Epidermal melanocyte (primary cell): ENCODE data around the gene PPP1R1C.

ENCODE experiments used
- DNase-seq: peaks from one replicate; pipeline ENCODE4 v3.0.0; 2011; ENCODE audit warnings: low spot score; ENCODE audit not compliant: insufficient read length

PPP1R1C gene

GRCh38 chr2:182062329-182062972 lies 76.8 kb downstream of the PPP1R1C start:
- no peak for DNase-seq

- DNase-seq, result no peak
These were observed 78.5 kb downstream of the PPP1R1C start for GRCh38 chr2:182064019-182064778.

- no peak for DNase-seq
These were observed 80.9 kb downstream of the PPP1R1C start for GRCh38 chr2:182066400-182067087.

DNA sequence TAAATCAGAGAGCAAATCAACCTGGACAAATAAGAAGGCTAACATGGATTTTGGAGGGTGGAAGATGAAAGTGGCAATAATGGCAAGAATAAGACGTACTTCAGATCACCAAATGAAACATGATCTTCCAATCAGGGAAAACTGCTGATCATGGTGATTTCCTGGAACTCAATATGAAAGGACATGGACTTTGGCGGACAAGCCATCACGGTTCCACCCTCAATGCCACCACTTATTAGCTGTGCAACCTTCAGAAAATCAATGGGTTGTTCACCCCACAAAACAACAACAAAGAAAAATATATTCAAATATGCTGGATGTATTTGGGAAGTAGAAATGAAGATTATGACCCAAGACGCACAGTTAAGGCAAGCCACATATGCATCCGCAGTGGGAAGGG lies 81.7 kb downstream of the PPP1R1C start:
- no peak for DNase-seq

GRCh38 chr2:182068811-182069210 lies 83.2 kb downstream of the PPP1R1C start:
- no peak for DNase-seq

DNA sequence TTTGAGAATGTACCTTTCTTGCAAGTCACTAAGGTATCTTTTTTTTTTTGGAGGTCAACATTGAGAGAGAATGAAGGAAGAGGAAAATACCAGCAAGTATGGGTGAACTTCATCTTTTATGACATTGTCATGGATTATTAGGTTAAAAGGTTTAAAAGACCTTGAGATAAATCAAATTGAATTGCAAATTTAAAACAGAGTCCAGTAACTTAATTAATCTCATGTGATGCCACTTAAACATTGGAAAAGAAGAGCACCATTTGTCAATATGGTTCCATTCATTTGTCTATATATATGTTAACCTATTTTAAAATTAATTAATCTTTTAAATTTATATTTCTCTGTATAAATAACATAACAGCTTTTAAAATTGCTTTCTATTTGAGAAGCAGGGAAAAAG lies 83.8 kb downstream of the PPP1R1C start:
- DNase-seq, result no peak

DNA sequence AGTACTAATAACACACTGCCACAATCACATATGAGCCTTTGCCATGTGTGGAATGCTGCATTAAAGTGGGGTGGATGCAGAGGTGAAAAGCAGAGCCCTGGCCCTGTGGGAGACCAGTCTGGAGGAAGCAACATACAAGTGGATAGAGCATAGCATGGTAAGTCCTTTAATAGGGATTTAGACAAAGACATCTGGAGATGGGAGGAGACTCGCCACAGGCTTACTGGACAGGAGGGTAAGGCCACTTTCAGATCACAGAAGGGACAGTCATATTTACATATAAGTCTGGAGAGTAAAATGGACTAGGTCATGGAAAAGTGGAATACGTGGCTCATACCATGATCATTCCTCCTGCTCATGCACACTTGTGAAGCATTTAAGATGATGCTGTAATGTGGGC lies 84.3 kb downstream of the PPP1R1C start:
- no peak for DNase-seq

DNA sequence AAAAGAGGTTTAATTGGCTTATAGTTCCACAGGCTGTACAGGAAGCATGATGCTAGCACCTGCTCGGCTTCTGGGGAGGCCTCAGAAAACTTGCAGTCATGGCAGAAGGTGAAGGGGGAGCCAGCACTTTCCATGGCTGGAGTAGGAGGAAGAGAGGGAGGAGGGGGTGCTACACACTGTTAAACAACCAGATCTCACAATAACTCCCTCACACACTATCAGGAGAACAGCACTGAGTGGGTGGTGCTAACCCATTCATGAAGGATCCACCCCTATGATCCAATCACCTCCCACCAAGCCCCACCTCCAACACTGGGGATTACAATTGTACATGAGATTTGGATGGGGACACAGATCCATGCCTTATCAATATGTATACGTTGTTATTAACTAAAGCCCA lies 85.1 kb downstream of the PPP1R1C start:
- DNase-seq, result no peak

GRCh38 chr2:182072861-182073260 lies 87.2 kb downstream of the PPP1R1C start:
- DNase-seq, result no peak

GRCh38 chr2:182073613-182074012 lies 88.0 kb downstream of the PPP1R1C start:
- no peak for DNase-seq

GRCh38 chr2:182077023-182077422 lies 91.4 kb downstream of the PPP1R1C start:
- DNase-seq, result no peak

GRCh38 chr2:182077448-182078142 lies 91.9 kb downstream of the PPP1R1C start:
- no peak for DNase-seq

- DNase-seq, result no peak
These were observed 93.4 kb downstream of the PPP1R1C start for GRCh38 chr2:182078988-182079602.

GRCh38 chr2:182080493-182080892 lies 94.8 kb downstream of the PPP1R1C start:
- DNase-seq, result no peak

DNA sequence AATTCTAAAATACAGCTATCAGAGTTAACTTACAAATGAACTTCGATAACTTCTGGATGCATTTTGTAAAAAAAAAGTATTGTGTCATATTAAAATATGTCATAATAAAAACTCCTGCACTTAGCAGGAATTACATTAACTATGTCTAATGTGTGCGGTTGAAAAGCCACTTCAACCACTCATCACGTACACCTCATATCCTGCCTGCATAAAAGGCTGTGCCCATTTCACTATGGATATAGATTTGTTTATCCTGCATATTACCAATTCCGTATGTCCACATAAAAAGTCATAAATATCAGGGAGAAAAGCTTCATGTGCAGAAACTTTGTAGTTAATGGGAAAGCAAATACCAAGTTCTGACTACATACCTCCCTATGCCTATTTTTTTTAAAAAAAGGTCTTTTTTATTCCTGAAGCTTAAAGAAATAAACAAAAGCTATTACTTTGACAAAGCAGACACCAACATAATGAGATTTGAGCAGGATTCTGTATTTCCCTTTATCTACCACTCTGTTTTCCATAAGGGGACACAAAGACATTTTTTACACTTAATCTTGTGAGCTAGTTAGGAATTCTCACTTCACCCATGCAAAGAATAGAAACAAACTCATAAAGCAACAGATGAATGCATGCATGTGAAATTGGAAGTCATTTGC lies 96.1 kb downstream of the PPP1R1C start:
- DNase-seq, result no peak

- no peak for DNase-seq
These were observed 103.1 kb downstream of the PPP1R1C start for GRCh38 chr2:182088681-182089320.

DNA sequence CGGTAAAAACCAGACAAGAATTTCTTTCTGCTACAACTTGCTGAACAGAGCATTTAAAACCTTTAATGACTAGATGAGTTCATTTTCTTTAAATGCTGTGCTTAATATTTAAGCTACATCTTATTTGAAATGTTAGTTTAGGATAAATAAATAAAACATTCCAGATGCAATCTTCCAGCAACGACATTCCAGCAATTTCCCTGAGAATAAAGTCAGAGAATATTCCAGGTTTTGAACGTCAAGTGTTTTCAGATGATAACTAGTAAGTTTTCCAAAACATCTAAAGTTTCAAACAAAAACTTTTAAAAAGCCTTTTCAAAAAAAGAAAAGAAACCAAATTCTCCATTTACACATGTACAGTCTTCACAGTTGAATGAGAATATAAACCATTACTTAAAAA lies 104.8 kb downstream of the PPP1R1C start:
- DNase-seq, result no peak

- DNase-seq, result no peak
These were observed 112.0 kb downstream of the PPP1R1C start for GRCh38 chr2:182097571-182098164.

DNA sequence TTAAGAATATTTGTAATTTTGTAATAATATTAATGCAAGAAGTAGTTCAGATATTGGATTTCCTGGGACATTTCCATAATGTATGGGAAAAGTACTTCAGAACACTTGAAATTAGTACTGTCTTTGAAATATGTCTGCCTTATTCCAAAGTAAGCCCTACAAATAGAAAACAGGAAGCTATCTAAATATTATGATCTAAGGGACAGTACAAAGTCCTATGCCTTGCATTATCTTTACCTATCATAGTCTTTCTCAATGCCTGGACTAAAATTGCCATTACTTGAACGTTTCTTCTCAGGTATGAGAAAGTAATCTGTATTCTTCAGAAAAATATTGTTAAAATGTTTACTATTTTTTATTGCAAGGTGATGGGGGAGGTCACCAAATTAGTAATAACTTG lies 113.0 kb downstream of the PPP1R1C start:
- DNase-seq, result no peak

- no peak for DNase-seq
These were observed 115.6 kb downstream of the PPP1R1C start for GRCh38 chr2:182101263-182101662.
